ENCODE results near the gene RBM19. TPM values are rescaled to one million over a fixed set of nuclear protein-coding genes. Genes with fewer than 3 reads are reported as not detected.

Gene RBM19
- total and polyA plus RNA-seq, 10 donors, result 13.6 to 46.7 (median 34.5) TPM

GRCh38 chr12:113896841-113897240 lies 69.3 kb downstream of the RBM19 start:
- intact Hi-C loops (cut with DNase I; ENCODE audit: low total_unique reads), result no loop called here
- 94 to 99% (median 96%) methylated on average over 4 of the region's 4 CpGs for WGBS, 5 donors

GRCh38 chr12:113896194-113896593 lies 69.9 kb downstream of the RBM19 start:
- DNase-seq, result no peak
- WGBS, 5 donors, result 87 to 100% (median 96%) methylated on average over 7 of the region's 7 CpGs
- no peaks in the 10 kb centered on the region for H3K9me3 ChIP-seq
- no peak overlapping the region for H3K27ac ChIP-seq
- H3K36me3 ChIP-seq, result peaks cover 0 to 99% (median 15%) of the 10 kb centered on the region in 6 donors
- no peaks in the 10 kb centered on the region for H3K4me1 ChIP-seq
- no peaks in the 10 kb centered on the region for H3K27me3 ChIP-seq (replicated peaks in 1 of 7)
- no peak overlapping the region for H3K4me3 ChIP-seq
- intact Hi-C loops (cut with DNase I; ENCODE audit: low total_unique reads), result no loop called here
- TF ChIP-seq POLR2A (IDR thresholded peaks at IDR 0.05) (no peak), POLR2AphosphoS5 (IDR thresholded peaks at IDR 0.05) (no peak), CTCF (IDR thresholded peaks at IDR 0.05 in 8 of 11, conservative IDR thresholded peaks at IDR 0.05 in 3 of 11) (no peak)

More at GRCh38 chr12:113896841-113897240, 69.3 kb downstream of the RBM19 start:
- Histone ChIP-seq H3K27me3 (replicated peaks in 1 of 7) (no peaks in the 10 kb centered on the region), H3K4me1 (no peaks in the 10 kb centered on the region), H3K4me3 (no peak overlapping the region), H3K9me3 (no peaks in the 10 kb centered on the region), H3K36me3 (peaks cover 0 to 99% (median 15%) of the 10 kb centered on the region in 6 donors), H3K27ac (no peak overlapping the region)
- DNase-seq, result no peak
- no peak for TF ChIP-seq POLR2A (IDR thresholded peaks at IDR 0.05)
- TF ChIP-seq POLR2AphosphoS5 (IDR thresholded peaks at IDR 0.05), result no peak
- TF ChIP-seq CTCF (IDR thresholded peaks at IDR 0.05 in 8 of 11, conservative IDR thresholded peaks at IDR 0.05 in 3 of 11), result no peak

GRCh38 chr12:113895176-113895575 lies 70.9 kb downstream of the RBM19 start:
- WGBS, 5 donors, result 92 to 98% (median 95%) methylated on average over 7 of the region's 7 CpGs
- DNase-seq, result no peak
- intact Hi-C loops (cut with DNase I; ENCODE audit: low total_unique reads), result no loop called here
- no peak overlapping the region for H3K27ac ChIP-seq
- TF ChIP-seq CTCF (IDR thresholded peaks at IDR 0.05 in 8 of 11, conservative IDR thresholded peaks at IDR 0.05 in 3 of 11) (no peak), POLR2AphosphoS5 (IDR thresholded peaks at IDR 0.05) (no peak), POLR2A (IDR thresholded peaks at IDR 0.05) (no peak)
- H3K4me1 ChIP-seq, result no peaks in the 10 kb centered on the region
- H3K4me3 ChIP-seq, result no peak overlapping the region
- H3K27me3 ChIP-seq (replicated peaks in 1 of 7), result no peaks in the 10 kb centered on the region
- H3K36me3 ChIP-seq, result peaks cover 0 to 99% (median 12%) of the 10 kb centered on the region in 6 donors
- H3K9me3 ChIP-seq, result no peaks in the 10 kb centered on the region

GRCh38 chr12:113894697-113895096 lies 71.4 kb downstream of the RBM19 start:
- DNase-seq, result no peak
- Histone ChIP-seq H3K4me3 (no peak overlapping the region), H3K27ac (no peak overlapping the region), H3K9me3 (no peaks in the 10 kb centered on the region), H3K27me3 (replicated peaks in 1 of 7) (no peaks in the 10 kb centered on the region), H3K36me3 (peaks cover 0 to 99% (median 8%) of the 10 kb centered on the region in 6 donors), H3K4me1 (no peaks in the 10 kb centered on the region)
- intact Hi-C loops (cut with DNase I; ENCODE audit: low total_unique reads), result no loop called here
- TF ChIP-seq POLR2AphosphoS5 (IDR thresholded peaks at IDR 0.05), result no peak
- no peak for TF ChIP-seq POLR2A (IDR thresholded peaks at IDR 0.05)
- TF ChIP-seq CTCF (IDR thresholded peaks at IDR 0.05 in 8 of 11, conservative IDR thresholded peaks at IDR 0.05 in 3 of 11), result no peak
- 51 to 87% (median 81%) methylated on average over 4 to 5 of the region's 5 CpGs for WGBS, 5 donors
